Tibial nerve (tissue), 3 donors: ENCODE data around the gene CFAP54.

ENCODE experiments used
- POLR2A ChIP-seq, 2 donors: fragments of 450-650 bp; IDR thresholded peaks; one replicate each; pipeline ENCODE4 v1.6.1; 2017; ENCODE audit warnings: antibody characterized with exemption in 2 of 2, mild to moderate bottlenecking in 2 of 2, moderate library complexity in 2 of 2
- TF ChIP-seq, protein P1 (sequence below), 5 experiments: fragments of 200-600 bp in 3 of 5; fragments of 450-650 bp in 2 of 5; sonication (generic) in 3 of 5; IDR thresholded peaks; one replicate each; pipeline ENCODE4 v1.5.1; 2016 to 2019; ENCODE audit warnings: antibody characterized with exemption in 5 of 5, mild to moderate bottlenecking in 3 of 5, moderate library complexity in 2 of 5

DNA sequence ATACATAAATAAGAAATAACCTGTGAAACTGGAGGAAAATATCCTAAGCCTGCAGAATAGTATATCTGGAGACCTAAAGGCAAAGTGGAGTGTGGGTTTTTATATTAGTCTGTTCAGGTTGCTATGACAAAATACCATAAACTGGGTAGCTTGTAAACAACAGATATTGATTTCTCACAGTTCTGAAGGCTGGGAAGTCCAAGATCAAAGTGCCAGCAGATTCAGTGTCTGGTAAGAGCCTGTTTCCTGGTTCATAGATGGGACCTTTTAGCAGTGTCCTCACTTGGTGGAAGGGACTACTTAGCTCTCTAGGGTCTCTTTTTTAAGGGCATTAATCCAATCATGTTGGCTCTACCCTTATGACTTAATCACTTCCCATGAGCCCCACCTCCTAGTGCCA, 392.2 kb downstream of the CFAP54 start:
- TF ChIP-seq, protein P1, sequence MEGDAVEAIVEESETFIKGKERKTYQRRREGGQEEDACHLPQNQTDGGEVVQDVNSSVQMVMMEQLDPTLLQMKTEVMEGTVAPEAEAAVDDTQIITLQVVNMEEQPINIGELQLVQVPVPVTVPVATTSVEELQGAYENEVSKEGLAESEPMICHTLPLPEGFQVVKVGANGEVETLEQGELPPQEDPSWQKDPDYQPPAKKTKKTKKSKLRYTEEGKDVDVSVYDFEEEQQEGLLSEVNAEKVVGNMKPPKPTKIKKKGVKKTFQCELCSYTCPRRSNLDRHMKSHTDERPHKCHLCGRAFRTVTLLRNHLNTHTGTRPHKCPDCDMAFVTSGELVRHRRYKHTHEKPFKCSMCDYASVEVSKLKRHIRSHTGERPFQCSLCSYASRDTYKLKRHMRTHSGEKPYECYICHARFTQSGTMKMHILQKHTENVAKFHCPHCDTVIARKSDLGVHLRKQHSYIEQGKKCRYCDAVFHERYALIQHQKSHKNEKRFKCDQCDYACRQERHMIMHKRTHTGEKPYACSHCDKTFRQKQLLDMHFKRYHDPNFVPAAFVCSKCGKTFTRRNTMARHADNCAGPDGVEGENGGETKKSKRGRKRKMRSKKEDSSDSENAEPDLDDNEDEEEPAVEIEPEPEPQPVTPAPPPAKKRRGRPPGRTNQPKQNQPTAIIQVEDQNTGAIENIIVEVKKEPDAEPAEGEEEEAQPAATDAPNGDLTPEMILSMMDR (IDR thresholded peaks at IDR 0.05), result no peak
- no peak for TF ChIP-seq POLR2A (IDR thresholded peaks at IDR 0.05)
